ENCODE results near the gene DDX42.

The DDX42 gene

GRCh38 chr17:63774141-63774968 lies at the start of gene DDX42:
DDX42 (plus strand) TSS chr17:63774170; CDS start chr17:63787050, 12,880 bp downstream.
- peak; percentile 59 for DNase-seq (ENCODE audit: low spot score)

- no peak for DNase-seq (ENCODE audit: low spot score)
Measured at GRCh38 chr17:63735691-63736090, 38.3 kb upstream of the DDX42 start.

DNA sequence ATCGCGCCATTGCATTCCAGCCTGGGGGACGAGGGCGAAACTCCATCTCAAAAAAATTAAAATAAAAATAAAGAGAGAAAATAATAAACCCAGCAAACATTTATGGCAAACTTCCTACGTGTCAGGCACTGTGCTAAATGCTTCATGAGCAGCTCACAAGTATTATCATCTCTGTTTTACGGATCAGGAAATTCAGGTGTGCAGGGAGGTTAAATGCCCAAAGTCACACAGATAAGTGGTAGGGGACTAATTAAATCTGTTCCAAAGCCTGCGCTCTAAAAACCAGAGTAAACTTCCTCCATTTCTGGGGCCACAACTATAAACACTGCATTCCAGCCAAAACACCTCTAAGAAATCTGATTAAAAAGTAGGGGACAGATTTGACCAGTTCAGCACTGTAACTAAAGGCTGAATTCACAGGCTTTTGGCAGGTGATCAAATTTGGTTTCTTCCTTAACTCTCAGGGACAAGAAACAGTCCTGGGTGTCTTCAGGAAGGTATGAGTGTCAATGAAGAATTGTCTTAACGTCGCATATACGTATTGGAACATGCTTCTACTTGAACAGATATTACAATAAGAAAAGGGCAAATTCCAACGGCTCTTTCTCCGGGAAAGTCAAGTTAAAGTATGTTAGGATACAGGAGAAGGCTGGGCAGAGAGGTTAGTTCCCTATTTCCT lies 33.4 kb upstream of the DDX42 start:
- DNase-seq (ENCODE audit: low spot score), result peak; percentile 27

GRCh38 chr17:63741143-63741407 lies 32.9 kb upstream of the DDX42 start:
- DNase-seq (ENCODE audit: low spot score), result no peak

GRCh38 chr17:63741408-63742173 lies 32.4 kb upstream of the DDX42 start, which contains the start of gene STRADA:
STRADA (minus strand) TSS chr17:63741799; CDS start chr17:63728369, 13,430 bp downstream.
- peak; percentile 99 for DNase-seq (ENCODE audit: low spot score)

DNA sequence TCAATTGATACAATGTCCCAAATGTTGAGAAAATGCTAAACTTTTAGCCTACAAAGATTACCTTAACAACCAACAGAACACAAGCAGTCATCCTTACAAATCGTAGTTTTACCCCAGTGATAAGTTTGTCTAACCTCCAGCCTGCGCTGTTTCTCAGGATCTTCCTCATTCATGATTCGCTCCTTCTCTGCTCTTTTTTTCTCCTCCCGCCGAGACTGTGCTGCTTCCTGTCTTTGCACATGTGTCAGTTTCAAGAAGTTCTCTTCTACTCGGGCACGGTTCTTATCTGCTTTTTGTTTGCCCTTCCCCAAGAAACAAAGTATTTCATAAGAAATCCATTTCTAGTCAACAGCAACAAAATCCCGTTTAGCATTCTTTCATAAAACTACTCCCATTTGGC lies 22.2 kb upstream of the DDX42 start:
- DNase-seq (ENCODE audit: low spot score), result no peak

DNA sequence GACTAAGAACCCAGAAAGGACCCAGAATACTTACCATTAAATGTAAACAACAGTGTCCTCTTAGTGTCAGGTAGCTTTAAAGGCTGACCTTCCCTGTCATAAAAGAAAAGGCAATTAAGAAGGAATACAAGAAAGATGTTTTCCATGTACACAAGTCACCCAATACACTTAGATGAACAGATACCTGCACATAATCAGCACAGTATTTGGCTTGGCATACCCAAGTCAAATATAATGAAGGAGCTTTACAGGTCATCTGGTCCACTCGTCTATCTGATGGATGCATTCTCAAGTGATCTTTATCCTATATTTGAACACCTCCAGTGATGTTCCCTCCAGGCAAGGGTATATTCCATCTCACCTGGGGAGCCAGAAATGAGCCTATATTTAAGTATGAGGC lies 21.3 kb upstream of the DDX42 start:
- DNase-seq (ENCODE audit: low spot score), result no peak

DNA sequence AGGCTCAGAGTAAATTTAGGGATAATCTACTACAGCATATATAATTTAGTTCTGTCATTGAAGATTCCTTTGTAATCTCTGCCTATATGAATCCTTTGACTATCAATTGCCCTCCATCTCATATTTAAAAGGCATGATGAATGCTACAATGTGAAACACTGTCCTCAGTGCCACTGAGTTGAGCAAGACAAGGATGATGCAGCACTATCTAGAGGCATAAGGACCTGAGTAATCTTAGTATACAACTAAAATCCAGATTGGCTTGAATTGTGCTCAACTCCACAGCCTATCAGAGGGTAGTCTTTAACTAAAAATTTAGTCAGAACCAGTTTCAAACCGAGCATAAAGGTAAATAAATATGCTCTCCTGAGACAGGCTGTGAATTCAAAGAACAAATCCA lies 20.8 kb upstream of the DDX42 start:
- DNase-seq (ENCODE audit: low spot score), result no peak

DNA sequence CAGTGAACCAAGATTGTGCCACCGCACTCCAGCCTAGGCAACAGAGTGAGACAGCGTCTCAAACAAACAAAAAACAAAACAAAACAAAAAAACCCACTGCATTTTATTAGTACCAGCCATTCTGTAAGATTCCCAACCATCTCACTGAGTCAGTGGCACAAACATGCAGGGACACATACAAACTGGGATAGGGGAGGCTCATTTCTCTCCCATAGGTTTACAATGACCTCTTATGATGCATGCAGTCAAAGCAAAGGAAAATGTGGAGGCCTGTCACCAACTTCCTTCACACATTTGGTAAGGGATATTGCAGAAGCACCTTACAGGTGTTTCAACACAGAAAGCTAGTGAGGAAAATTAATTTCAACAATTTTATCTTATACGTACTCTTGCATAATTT lies 19.9 kb upstream of the DDX42 start:
- DNase-seq (ENCODE audit: low spot score), result no peak

DNA sequence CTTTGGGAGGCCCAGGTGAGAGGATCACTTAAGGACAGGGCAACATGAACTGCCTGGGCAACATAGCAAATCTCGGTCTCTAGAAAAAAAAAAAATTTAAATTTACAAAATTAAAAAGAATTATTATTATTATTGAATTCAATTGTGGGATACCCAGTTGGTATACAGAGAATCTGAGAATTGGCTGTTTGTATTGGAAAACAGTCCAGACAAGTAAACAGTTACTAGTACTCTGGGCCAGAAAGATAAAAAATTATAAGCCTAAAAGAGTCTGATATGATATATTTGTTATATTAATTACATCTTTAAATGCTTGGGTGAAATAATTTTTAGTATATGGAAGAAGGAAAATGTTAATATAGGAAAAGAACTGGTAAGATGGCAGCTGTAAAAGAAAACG lies 15.5 kb upstream of the DDX42 start:
- no peak for DNase-seq (ENCODE audit: low spot score)

GRCh38 chr17:63760771-63761539 lies 13.0 kb upstream of the DDX42 start:
- DNase-seq (ENCODE audit: low spot score), result no peak

DNA sequence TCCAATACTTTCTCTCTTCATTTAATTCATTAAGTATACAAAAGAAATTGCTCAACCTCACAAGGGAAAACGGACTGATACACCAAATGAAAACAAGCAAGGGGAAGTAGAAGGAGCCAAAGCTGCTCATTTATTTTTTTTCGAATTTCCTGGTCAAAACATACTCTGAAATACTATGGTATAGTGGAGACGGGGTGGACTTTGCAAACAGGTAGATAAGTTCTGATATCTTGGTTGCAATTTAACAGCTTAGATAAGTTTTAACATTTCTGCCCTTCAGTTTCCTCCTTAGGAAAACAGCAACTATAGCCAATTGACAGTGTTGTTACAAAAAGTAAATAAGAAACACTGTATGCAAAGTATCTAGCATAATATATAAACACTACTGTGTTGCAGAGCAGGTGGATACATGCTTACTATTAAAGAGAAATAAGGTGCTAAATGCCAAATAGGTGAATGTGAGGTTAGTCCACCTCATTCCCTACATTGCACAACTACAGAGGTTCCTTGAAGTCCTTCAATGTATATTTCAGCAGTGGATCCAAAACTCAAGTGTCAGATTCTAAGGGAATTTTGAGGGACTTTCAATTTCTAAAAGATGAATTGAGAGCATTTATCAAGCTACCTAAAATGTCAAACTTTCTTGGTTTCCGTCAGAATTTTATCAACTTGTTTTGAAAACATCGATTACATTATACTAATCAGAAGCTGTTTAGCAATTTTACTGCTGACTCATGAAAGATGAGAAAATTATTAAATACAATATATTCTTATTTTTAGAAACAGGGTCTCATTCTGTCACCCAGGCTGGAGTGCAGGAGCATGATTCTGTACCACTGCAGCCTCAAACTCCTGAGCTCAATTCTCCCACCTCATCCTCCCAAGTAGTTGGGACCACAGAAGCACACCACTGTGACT lies 11.6 kb upstream of the DDX42 start:
- DNase-seq (ENCODE audit: low spot score), result no peak

- DNase-seq (ENCODE audit: low spot score), result no peak
Measured at GRCh38 chr17:63764716-63765115, 9.3 kb upstream of the DDX42 start.

DNA sequence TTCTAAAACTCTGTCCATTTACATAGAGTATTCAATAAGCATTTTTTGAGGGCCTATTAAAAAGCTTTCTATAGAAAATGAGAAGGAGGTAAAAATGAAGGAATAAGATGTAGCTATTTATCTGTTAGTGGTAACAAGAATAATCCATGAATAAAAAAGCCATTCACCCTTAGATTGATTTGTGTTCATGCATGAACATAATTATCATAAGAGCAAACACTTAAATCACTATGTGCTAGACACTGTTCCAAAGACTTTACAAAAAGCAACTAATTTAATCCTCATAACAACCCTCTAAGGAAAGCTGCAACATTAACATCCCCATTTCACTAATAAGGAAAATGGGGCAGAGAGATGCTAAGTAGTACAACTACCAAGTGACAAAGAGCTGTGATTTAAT lies 7.2 kb upstream of the DDX42 start:
- DNase-seq (ENCODE audit: low spot score), result no peak

GRCh38 chr17:63768433-63768832 lies 5.5 kb upstream of the DDX42 start:
- peak; percentile 20 for DNase-seq (ENCODE audit: low spot score)

DNA sequence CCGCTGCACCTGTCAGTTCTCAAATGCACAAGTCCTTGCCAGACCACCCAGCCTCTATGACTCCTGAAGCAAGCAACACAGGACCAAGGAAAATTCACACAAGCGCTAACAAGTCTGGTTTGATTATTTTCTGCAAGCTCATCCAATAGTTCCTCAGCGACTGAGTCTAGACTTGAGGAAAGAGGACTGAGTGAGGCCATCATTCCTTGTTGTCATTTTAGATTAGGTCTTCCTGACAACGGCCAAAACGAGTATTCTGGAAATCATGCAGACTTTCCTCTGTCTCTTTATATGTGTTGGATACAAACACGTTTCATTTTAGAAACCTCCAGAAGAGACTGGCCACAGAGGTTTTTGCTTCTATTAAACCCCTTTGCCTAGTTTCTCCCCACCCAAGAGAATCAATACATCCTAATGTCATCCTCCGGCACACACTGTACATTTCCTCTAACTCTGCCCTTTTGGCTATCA lies 1.1 kb upstream of the DDX42 start:
- peak; percentile 31 for DNase-seq (ENCODE audit: low spot score)

DNA sequence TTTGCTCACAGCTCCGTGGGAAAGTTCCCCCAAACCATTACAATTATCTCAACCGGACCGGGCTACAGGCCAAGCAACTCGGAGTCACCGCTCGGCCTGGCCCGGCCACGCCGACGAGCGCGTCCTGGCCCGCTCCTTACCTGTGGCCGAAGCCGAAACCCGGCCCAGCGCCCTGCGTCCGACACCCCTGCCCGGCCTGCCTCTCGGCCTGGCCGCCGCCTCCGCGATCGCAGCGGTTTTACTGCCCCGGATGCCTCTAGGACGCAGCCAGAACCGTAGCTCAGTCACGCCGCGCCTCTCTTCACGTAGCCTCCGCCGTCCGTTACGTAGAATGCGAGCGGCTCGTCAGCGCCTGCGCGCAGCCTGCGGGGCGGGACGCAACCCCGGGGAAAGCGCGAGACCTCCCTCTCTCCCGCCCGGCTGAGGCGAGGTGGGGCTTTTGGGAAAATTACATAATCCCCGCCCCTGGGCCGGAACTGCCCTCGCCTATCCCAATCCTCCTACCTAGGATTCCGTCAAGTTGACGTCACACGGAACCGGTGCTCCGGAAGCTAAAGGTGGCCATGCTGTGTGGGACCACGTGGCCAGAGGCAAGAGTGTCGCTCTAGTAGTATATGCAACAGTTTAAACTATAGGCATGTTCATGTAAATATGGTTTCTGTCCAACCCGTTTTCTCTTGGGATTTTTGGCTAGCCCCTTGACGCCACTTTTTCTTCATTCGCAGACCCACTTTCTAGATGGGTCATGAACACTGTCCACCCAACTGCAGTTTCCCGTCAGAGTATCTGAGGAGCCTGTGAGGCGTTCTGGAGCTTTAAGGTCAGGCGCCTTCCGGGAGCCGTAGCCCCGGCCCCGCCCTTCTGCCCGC lies 464 bp upstream of the DDX42 start, which contains the start of gene CCDC47:
Gene CCDC47 (minus strand): TSS at position 326 of the 869 bp plus-strand sequence. CDS start 7,422 bp downstream, outside the sequence.
- DNase-seq (ENCODE audit: low spot score), result peak; percentile 99

DNA sequence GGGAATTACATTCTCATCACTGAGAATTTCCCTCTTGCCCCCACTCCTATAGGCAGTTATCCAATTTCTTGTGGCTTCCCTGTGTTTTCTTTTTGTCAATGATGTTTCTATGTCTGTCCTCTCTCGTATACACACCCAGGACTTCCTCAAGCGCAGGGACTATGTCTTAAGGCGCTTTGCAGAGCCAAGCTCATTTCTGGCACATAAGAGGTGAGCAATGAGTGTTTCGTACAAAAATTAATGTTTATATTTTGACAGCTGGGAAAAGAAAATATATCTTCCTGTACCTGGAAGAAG lies 947 bp downstream of the DDX42 start:
- DNase-seq (ENCODE audit: low spot score), result peak; percentile 28

DNA sequence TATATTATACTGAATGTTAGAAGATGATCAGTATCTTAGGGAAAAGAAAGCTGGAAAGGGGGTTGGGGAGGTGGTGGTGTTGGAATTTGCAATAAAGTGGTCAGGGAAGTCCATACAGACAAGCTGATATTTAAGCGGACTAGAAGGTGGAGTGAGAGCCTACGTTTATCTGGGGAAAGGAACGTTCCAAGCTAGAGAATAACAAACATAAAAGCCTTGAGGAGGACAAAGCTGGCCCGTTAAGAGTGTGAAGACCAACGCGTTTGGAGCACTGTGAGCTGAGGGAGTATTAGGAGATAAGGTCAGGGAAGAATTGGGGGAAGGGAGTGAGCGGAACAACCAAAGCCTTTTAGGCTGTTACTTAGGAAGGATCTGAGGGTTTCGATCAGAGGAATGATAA lies 1.4 kb downstream of the DDX42 start:
- no peak for DNase-seq (ENCODE audit: low spot score)

DNA sequence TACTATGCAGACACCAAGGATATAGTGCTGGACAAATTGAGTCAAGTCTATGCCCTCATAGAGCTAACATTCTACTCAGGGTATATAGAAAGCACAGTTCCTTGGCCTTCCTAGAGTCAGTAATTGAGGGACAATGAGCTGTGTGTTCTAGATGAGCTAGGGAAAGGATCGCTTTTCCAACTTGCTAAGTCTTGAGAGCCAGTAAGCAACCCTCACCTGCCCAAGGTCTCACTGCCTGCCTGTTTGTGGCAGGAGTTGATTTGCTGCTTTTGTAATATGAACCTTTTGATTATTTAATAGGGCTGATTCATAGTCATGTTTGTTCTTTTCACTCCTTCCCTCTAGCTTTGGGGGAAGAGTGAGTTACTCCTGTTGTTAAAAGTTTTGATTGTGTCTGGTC lies 6.5 kb downstream of the DDX42 start:
- peak; percentile 13 for DNase-seq (ENCODE audit: low spot score)

Data from kidney tubule cell (primary cell).